ENCODE measurements around the gene ACAD11. TPM values are rescaled to one million over a fixed set of nuclear protein-coding genes. Genes with fewer than 3 reads are reported as not detected.

The ACAD11 gene
- polyA plus RNA-seq, 3 donors: 0.31 to 25.4 (median 0.40) TPM

DNA sequence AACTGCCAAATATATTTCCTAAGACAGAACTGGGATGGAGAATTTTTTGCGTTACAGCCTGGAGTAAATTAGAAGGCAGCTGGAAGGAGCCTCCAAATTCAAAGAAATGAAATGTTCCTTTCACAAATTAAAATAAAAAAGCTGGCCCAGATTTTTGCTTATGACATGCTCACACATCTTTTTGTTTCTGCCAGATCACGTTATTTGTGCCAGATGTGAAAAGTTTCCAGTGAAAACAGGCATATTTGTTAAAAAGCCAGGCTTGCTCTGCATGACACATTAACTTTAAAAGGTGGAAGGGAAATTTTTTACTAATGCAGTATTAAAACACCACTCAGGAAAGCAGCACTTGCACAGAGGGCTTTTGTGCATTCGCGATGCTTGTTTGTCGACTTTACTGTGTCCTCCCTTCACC lies 85.8 kb downstream of the ACAD11 start:
- Mint-ChIP-seq H3K27me3 (ENCODE audit: low read depth in 3 of 3) (no peaks in the 10 kb centered on the region), H3K36me3 (peaks cover 28 to 31% of the 10 kb centered on the region in 2 donors), H3K4me3 (no peak overlapping the region), H3K9me3 (no peaks in the 10 kb centered on the region), H3K27ac (no peak overlapping the region), H3K4me1 (no peaks in the 10 kb centered on the region)
- no peak overlapping the region for H3K27ac ChIP-seq (ENCODE audit: low read depth in 1 of 2, low read length in 2 of 2)
- TF ChIP-seq, protein P1, sequence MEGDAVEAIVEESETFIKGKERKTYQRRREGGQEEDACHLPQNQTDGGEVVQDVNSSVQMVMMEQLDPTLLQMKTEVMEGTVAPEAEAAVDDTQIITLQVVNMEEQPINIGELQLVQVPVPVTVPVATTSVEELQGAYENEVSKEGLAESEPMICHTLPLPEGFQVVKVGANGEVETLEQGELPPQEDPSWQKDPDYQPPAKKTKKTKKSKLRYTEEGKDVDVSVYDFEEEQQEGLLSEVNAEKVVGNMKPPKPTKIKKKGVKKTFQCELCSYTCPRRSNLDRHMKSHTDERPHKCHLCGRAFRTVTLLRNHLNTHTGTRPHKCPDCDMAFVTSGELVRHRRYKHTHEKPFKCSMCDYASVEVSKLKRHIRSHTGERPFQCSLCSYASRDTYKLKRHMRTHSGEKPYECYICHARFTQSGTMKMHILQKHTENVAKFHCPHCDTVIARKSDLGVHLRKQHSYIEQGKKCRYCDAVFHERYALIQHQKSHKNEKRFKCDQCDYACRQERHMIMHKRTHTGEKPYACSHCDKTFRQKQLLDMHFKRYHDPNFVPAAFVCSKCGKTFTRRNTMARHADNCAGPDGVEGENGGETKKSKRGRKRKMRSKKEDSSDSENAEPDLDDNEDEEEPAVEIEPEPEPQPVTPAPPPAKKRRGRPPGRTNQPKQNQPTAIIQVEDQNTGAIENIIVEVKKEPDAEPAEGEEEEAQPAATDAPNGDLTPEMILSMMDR (IDR thresholded peaks at IDR 0.05): no peak
- no peak overlapping the region for H3K4me3 ChIP-seq (replicated peaks in 1 of 3; ENCODE audit: low read depth in 2 of 3, low read length in 3 of 3)
- intact Hi-C loops (cut with micrococcal nuclease): no loop called here
- H3K79me2 ChIP-seq (ENCODE audit: insufficient read depth, low read length): no peaks in the 10 kb centered on the region
- no peak overlapping the region for H2AFZ ChIP-seq (ENCODE audit: insufficient read depth, low read depth, low read length, poor library complexity, severe bottlenecking)
- no peaks in the 10 kb centered on the region for H3K27me3 ChIP-seq (ENCODE audit: control insufficient read depth in 2 of 2, insufficient read depth in 2 of 2, low read length in 2 of 2)
- H3K9me3 ChIP-seq (replicated peaks in 1 of 2; ENCODE audit: control insufficient read depth in 1 of 2, insufficient read depth in 1 of 2, low read length in 2 of 2): no peaks in the 10 kb centered on the region
- peaks cover 3 to 29% of the 10 kb centered on the region in 2 donors for H3K36me3 ChIP-seq (replicated peaks in 1 of 2; ENCODE audit: control insufficient read depth in 1 of 2, insufficient read depth in 2 of 2, low read length in 2 of 2)
- no peak overlapping the region for H3K9ac ChIP-seq (ENCODE audit: insufficient read depth, low read length, poor library complexity, severe bottlenecking)
- no peak for DNase-seq
- WGBS (ENCODE audit: insufficient coverage): no CpG with 5 or more reads among the region's 5 CpGs
- no peaks in the 10 kb centered on the region for H3K4me1 ChIP-seq (ENCODE audit: control insufficient read depth in 1 of 2, insufficient read depth in 2 of 2, low read length in 2 of 2)
- no peaks in the 10 kb centered on the region for H4K20me1 ChIP-seq (ENCODE audit: insufficient read depth, low read length)
- no peak overlapping the region for H3K4me2 ChIP-seq (replicated peaks; ENCODE audit: extremely low read depth, low read length, poor library complexity, severe bottlenecking)

DNA sequence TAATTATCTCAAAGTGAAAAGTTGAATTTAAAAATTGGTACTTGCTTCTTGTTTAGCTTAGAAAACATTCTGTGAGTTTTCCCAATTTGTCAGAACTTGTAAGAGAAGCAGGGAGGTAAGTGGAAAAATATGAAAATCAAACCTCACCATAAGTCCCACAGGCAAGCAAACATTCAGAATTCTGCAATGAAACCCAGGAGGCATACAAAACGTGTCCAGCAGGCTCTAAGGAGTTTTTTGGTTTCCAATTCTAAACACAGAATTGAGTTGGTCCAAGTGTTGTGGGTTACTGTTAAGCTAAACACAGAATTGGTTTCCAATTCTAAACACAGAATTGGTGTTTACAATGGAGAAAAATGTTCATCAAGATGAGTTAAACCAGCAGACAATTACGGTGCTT lies 89.6 kb downstream of the ACAD11 start:
- peaks cover 10 to 13% of the 10 kb centered on the region in 2 donors for H3K36me3 Mint-ChIP-seq
- Histone ChIP-seq H3K9ac (ENCODE audit: insufficient read depth, low read length, poor library complexity, severe bottlenecking) (no peak overlapping the region), H3K4me2 (replicated peaks; ENCODE audit: extremely low read depth, low read length, poor library complexity, severe bottlenecking) (no peak overlapping the region), H3K27ac (ENCODE audit: low read depth in 1 of 2, low read length in 2 of 2) (no peak overlapping the region), H3K9me3 (replicated peaks in 1 of 2; ENCODE audit: control insufficient read depth in 1 of 2, insufficient read depth in 1 of 2, low read length in 2 of 2) (no peaks in the 10 kb centered on the region), H3K4me3 (replicated peaks in 1 of 3; ENCODE audit: low read depth in 2 of 3, low read length in 3 of 3) (no peak overlapping the region), H3K27me3 (ENCODE audit: control insufficient read depth in 2 of 2, insufficient read depth in 2 of 2, low read length in 2 of 2) (no peaks in the 10 kb centered on the region), H2AFZ (ENCODE audit: insufficient read depth, low read depth, low read length, poor library complexity, severe bottlenecking) (no peak overlapping the region), H3K4me1 (ENCODE audit: control insufficient read depth in 1 of 2, insufficient read depth in 2 of 2, low read length in 2 of 2) (no peaks in the 10 kb centered on the region), H3K79me2 (ENCODE audit: insufficient read depth, low read length) (no peaks in the 10 kb centered on the region), H3K36me3 (replicated peaks in 1 of 2; ENCODE audit: control insufficient read depth in 1 of 2, insufficient read depth in 2 of 2, low read length in 2 of 2) (peaks cover 0 to 7% of the 10 kb centered on the region in 2 donors), H4K20me1 (ENCODE audit: insufficient read depth, low read length) (no peaks in the 10 kb centered on the region)
- no peaks in the 10 kb centered on the region for H3K27me3 Mint-ChIP-seq (ENCODE audit: low read depth in 3 of 3)
- TF ChIP-seq, protein P1 (IDR thresholded peaks at IDR 0.05): no peak
- WGBS (ENCODE audit: insufficient coverage): no CpG with 5 or more reads among the region's 2 CpGs
- no peak overlapping the region for H3K27ac Mint-ChIP-seq
- DNase-seq: no peak
- no peaks in the 10 kb centered on the region for H3K9me3 Mint-ChIP-seq
- intact Hi-C loops (cut with micrococcal nuclease): no loop called here
- no peaks in the 10 kb centered on the region for H3K4me1 Mint-ChIP-seq
- H3K4me3 Mint-ChIP-seq: no peak overlapping the region

Data from CD14-positive monocyte (primary cell).